Fibroblast of skin of right biceps (primary cell): ENCODE data around the gene AHCYL1.
A peak's percentile ranks its signal among the peaks of the same experiment; 100 is the strongest.
"Not testable (repeated sequence)": the region's sequence is repeated elsewhere in the genome, so short reads cannot be mapped to it uniquely, and the experiment has no call there.

Source experiments
- DNase-seq: peaks from one replicate; pipeline ENCODE4 v3.0.0-alpha.2; 2013

AHCYL1 gene

DNA sequence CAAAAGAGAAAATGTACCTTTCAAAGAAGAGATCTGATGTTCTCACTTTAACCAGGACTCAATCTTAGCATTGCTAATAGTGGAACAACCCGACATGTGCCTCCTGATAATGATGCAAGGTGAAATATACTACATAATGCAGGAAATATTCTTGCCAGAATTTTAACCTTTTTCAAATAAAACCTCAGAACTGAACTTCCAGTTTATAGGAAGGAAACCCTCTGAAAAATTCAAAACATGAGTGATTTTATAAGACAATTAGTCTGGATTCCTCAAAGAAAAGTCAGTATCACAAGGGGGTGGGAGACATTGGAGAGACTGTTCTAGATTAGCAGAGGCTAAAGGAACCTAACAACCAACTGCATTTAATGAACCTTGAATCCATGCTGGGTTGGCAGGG, 18.1 kb downstream of the AHCYL1 start:
- peak; percentile 26 for DNase-seq

DNA sequence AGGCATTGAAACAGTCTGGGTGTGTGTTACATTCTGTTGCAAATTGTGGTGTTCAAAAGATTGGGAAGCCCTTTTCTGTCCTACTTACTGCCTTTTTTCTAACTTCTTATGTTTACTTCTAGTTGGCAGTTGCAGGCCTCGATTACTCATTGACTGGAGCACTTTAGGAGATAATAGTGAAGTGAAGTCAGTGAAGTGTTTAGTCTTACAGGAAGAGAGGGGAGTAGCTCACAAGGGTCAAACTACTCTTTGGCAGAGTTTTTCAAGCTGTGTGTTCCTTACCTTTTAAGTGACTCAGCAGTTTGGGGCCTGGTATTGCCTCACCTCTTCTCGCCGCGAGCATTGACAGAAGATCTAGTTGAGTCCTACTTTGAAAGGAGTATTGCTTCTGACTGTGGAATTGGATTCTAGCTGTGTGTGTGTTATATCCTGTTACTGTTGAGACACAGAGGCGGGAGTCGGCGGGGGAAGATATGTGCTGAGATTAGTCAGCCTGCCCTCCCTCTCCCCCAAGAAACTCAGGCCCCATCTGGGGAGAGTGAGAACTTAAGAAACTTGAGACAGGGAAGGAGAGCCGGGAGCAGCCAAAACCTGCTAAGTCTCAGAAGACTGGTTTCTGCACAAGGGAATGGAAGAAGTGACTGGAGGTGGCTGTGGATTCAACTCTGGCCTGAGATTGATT, 19.3 kb downstream of the AHCYL1 start:
- DNase-seq: peak; percentile 98

DNA sequence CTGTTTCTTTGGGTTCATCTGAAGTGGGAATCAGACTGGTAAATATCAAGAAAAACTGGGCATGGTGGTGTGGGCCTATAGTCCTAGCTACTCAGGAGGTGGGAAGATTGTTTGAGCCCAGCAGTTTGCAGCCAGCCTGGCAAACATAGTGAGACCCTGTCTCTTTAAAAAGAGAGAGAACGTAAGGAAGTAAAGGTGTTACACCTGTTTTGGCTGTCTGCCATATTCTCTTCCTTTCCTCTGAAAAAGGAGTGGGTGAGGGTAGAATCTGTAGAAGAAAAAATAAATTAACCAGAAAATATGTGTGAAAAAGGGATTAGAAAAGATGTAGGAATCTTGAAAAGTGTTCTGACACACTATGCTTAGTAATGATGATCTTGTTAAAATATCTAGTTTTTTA, 20.0 kb downstream of the AHCYL1 start:
- no peak for DNase-seq

DNA sequence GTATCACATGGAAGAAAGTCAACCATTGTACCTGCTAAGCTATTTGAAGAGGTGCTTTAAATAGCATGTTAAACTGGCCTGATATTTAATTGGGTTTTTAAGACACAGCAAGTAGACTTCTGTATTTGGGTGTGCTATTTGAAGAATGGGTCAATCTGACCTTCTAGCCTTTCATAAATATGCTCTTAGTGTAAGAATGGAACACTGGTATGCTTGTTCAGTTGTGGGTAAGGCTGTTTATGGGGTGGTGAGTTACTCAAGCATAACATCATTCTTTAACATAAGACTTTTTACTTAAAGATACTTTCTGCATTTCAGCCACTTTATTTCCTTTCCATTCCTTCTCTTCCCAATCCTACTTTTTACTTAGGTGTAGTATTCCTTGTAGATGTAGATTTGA, 21.4 kb downstream of the AHCYL1 start:
- DNase-seq: peak; percentile 34

DNA sequence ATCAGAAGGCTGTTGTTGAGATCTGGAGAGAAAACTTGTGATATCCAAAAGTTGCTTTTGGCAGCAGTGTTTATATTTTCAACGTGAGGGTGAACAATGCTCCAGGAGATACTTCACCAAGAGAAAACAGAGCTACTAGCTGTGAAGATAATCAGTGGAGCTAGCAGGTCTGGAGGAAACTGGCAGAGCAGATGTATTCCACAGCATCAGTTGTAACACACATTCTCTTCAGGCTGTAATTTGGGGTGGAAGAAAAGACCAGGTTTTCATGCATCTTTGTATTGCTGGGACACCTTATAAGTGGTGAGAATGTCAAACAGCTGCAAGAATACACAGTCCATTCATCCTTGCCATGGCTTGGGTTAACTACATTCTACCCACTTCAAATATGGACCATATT, 22.0 kb downstream of the AHCYL1 start:
- DNase-seq: no peak

DNA sequence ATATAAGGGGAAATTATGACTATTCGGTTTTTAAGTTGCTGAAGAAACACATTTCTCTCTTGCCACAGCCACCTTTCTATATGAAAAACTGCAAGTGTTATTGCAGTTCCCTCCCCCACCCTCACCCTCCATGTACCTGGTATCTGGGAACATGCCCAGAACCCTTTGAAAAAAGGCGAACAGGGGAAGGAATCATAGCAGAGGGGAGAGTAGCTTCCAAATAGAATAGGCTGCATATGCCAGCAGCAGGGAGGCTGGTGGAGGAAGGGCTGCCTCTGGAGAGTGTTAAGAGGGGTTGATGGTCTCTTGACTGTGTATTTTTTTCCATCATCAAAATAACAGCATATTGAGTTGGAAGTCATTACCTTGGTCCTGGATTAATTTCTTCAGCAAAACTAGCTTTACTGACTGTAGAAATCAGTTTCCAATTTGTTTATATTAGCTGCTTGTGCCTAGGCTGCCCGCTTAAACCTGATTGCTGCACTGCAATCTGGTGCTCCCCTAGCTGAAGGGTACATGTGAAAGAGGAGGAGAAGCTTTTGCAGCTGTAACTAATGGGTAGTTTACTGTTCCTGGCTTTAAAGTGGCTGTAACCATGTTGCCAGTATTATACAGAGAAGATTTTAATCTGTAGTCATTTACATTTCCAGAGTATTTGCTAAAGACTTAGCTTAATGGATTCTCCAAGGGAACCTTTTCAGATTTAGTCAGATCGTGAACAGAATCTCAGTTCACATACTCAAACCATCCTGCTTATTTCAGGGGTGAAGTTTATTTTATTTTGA, 22.7 kb downstream of the AHCYL1 start:
- DNase-seq: no peak

DNA sequence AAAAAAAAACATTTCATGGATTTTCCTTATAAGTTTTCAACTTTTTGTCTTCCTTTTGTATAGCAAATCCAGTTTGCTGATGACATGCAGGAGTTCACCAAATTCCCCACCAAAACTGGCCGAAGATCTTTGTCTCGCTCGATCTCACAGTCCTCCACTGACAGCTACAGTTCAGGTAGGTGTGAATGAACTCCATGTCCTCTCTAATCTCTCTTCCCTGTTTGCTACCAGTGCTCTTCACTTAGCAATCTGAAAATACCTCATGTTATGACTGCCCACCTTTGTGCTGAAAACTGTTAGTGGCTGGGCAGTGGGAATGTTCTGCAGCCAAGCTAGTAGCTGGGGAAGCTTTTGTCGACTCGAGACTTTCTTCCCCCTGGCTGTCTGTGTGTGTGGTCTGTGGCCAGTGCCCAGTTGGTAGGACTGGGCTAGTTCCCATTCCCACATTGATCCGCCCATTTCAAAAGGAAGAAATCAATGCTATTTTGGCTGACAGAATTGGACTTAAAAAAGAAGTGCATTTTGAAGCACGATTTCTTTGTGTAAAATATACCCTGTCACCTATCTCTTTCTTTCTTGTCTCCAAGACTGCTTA, 24.5 kb downstream of the AHCYL1 start:
- no peak for DNase-seq

DNA sequence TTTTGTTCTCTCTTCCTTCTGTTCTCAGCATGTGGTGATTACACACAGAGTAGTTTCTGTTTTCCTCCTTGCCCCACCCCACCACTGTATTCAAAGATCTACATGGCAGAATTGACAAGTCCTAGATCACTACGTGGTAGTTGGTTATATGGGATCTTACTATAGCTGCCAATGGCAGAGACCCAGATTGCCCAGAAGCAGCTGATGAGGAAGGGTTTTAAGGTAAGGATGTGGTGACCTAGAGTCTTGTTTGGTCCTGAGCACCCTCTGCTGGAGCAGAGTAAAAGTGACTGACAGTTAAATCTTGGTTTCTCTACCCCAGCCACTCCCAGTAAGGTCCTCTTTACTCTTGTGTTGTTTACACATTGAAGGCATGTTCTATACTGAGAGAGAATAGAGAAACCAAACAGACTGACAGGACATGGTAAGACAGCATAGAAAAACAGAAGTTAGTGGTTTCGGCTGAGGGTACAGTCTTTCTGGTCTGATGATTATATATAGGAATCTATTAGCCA, 27.0 kb downstream of the AHCYL1 start:
- DNase-seq: peak; percentile 49

DNA sequence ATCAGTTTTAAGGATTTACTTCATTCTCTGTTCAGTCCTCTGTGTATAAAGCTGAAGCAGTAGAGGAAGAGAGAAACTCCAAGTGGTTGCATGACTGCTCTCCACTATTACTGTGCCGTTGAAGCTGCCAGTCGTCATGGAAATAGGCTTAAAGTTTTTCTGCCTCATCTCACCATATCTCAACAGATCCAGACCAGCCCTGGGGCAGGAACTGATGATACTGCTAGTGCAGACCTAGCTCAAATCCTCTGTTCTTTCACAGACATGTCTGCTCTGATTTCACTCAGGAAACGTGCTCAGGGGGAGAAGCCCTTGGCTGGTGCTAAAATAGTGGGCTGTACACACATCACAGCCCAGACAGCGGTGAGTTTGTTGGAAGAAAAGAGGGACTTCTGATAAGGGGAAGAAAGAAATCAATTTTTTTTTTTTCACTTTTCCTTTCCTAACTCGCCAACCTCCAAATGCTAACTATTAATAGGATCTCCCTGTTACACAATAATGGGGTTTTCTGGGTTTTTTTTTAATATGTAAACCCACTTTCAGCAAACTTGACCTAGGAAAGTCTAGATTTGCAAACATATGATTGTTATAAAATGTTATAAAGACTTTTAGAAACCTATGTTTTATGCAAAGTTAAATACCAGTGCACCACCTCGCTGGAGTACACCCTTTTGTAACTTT, 27.7 kb downstream of the AHCYL1 start:
- DNase-seq: no peak

DNA sequence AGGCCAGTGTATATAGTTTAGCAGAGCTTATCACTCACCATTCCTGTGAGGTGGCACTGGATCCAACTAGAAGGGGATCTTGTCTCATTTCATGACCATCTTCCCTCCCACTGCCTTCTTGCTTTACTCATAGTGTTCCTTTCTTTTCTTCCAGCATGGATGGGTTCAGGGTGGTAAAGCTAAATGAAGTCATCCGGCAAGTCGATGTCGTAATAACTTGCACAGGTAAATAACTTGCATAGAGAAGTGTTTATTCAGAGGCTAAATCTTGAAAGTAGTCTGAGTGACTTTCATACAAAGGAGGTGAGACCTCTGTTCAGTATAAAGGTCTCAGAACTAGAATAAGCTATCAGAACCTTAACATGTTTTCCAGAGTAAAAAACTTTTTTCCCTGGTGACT, 33.2 kb downstream of the AHCYL1 start:
- DNase-seq: no peak

DNA sequence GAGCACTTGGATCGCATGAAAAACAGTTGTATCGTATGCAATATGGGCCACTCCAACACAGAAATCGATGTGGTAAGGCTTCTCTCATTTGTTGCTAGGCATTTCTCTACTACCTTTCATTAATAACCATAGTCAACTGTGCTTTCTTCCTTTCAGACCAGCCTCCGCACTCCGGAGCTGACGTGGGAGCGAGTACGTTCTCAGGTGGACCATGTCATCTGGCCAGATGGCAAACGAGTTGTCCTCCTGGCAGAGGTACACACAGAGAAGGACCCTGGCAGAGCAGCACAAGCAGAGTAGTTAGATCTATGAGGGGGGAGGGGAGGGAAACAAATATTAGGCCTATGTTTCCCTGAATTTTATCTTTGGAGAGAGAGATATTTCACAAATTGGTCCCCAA, 33.8 kb downstream of the AHCYL1 start:
- DNase-seq: no peak

DNA sequence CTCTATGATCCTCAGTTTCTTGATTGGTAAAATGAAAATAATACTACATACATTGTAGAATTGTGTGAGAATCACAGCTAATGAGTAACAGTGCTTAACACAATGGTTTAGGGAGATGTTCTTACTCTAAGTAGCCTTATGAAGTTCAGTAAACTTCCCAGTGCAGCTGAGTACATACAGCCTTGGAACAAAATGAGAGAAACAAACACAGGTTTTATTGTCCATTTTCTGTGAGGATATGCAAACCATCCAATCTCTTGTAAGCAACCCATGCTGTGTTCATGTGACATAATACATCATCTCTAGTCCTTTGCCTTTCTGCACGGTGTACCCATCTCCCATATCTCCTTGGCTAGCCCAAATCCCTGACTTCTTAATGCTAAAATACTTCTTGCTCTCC, 35.2 kb downstream of the AHCYL1 start:
- DNase-seq: no peak

DNA sequence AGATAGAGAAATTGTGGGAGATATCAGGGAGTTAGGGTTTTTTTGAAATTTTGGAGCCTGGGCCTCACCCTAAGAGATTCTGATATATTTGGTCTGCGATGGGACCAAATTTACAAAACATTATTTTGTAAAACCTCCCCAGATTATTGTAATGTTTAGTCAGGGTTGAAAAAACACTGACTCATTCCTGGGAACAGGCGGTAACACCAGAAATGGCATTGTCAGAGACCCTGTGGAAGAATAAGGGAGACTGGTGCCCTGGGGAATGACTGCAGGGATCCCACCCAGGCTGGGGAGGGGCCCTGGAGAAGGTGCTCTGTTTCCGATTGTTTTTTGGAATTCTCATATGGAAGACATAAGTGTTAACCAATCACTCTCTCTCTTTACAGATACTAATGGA, 36.7 kb downstream of the AHCYL1 start:
- no peak for DNase-seq

DNA sequence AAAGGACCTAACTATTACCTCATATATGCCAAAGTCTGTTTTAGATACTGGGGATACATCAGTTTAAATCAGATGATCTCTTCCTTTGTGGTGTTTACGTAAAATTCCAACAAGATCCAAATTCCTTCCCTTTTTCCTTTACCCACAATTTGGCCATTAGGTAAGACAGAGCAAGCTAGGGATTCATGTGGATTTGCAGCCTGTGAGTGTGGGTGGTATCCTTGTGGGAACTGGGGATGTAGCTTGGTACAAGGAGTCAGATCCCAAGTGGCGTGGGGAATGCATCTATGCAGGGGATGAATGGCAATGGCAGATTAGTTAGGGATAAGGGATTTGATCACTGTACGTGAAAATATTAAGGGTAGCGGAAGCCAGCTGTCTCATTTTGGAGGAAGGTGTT, 40.0 kb downstream of the AHCYL1 start:
- DNase-seq: no peak

DNA sequence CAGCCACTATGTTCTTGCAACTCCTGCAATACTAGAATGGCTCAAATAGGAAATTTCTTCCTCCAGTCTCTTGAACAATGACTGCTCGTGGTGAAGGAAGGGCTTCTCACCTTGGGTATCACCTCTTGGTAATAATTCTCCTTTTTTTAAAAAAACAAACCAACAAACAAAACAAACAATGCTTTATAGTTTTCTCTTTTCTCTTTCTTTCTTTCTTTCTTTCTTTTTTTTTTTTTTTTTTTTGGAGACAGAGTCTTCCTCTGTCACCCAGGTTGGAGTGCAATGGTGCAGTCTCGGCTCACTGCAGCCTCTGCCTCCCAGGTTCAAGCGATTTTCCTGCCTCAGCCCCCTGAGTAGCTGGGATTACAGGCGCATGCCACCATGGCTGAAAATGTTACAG, 46.1 kb downstream of the AHCYL1 start:
- DNase-seq: not testable (repeated sequence)

DNA sequence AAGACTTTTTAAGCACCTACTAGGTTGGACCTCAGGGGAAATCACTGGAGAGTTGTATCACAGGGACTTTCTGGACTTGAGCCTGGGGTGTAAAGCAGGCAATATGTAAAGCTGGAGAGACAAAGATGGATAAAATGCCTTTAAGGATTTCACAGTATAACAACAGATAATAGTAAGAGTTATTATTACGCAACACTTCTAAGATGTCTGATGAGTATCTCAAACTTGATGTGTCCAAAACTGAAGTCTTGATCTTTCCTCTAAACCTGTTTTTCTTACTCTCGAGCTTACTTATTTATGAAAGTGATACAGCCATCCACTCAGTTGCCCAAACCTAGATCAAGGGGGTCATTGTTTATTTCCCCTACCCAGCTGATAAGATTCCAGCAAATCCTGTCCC, 47.8 kb downstream of the AHCYL1 start:
- no peak for DNase-seq

DNA sequence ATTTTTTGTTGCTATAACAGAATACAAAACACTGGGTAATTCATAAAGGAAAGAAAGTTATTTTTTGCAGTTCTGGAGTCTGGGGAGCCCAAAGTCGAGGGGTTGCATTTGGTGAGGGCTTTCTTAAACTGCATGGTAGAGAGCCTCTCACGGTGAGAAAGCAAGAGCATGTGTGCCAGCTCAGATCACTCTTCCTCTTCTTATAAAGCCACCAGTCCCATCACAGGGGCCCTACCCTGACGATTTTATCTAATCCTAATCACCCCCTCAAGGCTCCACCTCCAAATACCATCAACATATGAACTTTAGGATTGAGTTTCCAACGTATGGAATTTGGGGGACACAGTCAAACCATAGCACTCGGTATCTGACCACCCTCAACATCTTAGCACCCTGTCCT, 48.9 kb downstream of the AHCYL1 start:
- DNase-seq: no peak

DNA sequence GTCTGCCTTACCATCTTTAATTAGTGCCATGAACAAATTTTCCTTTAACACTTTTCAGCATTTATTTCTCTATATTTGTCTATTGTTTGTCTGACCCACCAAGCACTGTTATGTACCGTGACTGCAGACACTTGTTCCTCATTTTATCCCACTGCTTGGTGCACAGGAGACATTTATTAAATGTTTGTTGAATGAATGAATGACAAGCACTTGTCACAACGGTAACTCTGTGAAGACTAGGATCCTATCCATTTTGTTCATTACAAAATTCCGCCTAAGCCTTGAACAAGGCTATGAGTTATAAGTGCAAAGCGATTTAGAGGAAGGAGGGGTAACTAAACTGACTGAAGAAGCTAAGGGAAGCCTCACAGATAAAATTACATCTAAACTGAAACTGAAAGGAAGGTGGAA, 49.5 kb downstream of the AHCYL1 start:
- DNase-seq: no peak

DNA sequence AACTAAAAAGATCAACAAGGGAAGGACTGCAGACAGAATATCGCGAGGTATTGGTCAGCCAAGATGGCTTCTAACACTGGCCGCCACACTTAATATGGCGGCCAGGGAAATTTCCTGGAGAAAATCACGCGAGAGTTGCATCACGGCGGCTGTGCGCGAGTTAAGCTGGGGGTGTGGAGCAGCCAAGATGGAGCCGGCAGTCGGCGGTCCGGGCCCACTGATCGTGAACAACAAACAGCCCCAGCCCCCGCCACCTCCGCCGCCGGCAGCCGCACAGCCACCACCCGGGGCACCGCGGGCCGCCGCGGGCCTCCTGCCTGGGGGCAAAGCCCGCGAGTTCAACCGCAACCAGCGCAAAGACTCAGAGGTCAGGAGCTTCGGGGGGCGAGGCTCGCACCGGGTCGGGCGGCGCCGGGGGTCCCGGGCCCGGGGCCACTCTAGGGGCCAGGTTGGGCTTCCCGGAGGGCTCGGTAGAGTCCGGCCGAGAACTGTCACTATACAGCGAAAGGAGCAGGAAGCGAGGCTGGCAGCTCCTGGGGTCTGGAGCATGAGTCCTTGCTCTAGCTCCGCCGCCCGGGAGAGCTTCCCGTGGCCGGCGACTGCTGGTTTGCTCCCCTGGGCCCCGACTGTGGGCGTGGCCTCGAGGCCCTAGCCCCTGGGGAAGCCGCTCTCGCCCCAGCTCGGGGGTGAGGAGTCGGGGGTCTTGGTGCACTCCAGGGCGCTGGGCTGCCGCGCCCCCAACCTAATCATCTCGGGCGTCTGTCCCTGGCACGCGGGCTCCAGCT, 50.1 kb downstream of the AHCYL1 start, which contains the start of gene STRIP1:
Gene STRIP1 (plus strand): TSS at position 174 of the 785 bp plus-strand sequence. CDS start 14 bp downstream, at position 188.
- DNase-seq: peak; percentile 97

DNA sequence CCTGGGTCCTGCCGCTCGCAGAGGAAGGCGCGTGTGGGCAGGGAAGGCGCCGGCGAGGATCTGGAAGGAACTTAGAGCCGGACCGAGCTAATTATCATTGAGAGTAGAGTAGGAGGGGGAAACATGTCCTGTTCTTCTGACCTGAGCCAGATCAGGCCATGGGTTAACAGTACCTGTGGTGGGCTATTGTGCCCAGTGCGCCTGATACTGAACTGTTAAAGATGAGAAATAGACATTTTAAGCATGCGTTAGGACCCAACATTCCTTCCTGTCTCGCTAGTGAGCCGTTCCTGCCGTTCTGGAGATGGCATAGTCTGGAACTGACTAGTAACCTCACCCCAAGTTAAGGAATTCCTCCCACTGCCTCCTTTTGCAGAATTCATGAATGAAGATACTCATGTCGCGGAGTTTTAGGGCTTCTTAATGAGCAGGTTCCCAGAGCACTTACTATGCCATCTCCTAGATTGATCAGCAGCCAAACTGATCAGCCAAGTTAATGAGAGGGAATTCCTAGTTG, 50.7 kb downstream of the AHCYL1 start:
- peak; percentile 25 for DNase-seq

DNA sequence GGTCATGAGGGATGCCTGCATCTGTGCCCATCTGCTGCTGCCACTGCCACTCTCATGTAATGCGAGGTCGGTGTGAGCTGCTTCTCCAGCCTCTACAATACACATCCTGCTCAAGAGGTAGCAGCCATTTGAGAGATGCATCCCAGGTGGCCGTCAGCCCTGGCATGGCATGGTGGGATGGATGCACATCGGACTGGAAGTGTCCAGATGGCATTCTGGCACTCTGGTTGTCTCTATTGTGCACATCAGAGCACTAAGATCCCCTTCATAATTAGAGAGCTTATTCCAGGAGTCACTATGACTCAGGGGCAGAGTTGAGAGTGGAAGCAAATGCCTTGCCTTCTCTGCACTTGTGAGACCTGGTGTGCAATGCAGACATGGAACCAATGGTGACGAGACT, 53.7 kb downstream of the AHCYL1 start:
- DNase-seq: no peak

DNA sequence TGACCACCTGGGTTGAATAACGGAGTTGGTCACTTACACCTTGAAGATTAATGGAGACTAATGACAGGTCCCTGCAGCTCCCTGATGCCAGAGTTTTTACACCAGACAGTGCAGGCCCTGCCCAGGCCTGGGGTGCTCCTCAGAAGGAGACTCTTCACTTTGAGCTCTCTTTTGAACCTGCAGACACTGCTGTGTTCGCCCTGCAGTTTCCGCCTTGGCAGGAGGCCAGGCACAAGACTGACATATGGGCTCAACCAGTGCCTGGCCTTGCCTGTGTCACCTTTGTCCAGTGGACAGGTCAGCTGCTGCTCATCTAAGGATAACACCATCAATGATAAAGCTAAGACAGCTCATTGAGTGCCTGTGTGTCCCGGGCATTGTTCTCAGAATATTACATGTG, 55.1 kb downstream of the AHCYL1 start:
- DNase-seq: no peak
